HG03520 (cell line): ENCODE data around the gene CHRNA10.
"Not testable (repeated sequence)": the region's sequence is repeated elsewhere in the genome, so short reads cannot be mapped to it uniquely, and the experiment has no call there.

Experiments
- ATAC-seq: cut with Tn5 transposase; IDR thresholded peaks from one replicate; pipeline ENCODE4 v1.9.1; 2021; ENCODE audit warnings: mild to moderate bottlenecking, moderate library complexity; ENCODE audit not compliant: unreplicated experiment

Gene CHRNA10

GRCh38 chr11:3665336-3666022 is 5.7 kb downstream of the CHRNA10 start:
- ATAC-seq: no peak

- ATAC-seq: no peak
These were observed 7.1 kb downstream of the CHRNA10 start for GRCh38 chr11:3664032-3664630.

DNA sequence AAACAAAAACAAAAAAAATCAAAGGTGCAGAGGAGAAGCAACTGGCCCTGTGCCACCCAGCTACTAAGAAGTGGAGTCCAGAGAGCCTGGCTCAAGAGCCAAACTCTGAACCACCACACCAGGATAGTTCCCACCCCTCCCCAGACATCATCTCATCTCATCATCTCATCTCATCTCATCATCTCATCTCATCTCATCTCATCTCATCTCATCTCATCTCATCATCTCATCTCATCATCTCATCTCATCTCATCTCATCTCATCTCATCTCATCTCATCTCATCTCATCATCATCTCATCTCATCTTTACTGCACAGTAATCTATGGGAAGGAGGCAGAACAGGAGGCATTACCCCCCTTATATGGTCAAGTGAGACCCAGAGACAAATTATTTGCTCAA is 8.3 kb downstream of the CHRNA10 start:
- ATAC-seq: no peak

DNA sequence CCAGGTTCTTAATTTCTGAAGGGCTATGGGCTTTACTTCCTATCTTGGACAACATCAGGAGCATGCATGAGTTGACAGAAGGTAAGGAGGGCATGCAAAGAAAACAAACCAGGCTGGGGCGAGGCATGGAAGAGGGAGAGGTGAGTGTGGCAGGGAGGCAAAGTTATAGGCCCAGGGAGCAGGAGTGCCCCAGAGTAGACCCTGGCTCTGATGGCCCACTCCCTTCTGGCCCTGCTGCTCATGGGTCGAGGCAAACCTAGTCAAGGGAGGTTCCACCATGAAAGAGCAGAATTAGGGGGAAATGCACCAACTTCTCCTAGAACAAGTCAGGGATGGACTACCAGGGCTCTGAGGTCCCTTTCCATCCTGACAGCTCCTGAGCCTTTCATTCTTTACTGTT is 10.2 kb downstream of the CHRNA10 start:
- no peak for ATAC-seq

- ATAC-seq: no peak
These were observed 11.3 kb downstream of the CHRNA10 start for GRCh38 chr11:3659595-3660515.

DNA sequence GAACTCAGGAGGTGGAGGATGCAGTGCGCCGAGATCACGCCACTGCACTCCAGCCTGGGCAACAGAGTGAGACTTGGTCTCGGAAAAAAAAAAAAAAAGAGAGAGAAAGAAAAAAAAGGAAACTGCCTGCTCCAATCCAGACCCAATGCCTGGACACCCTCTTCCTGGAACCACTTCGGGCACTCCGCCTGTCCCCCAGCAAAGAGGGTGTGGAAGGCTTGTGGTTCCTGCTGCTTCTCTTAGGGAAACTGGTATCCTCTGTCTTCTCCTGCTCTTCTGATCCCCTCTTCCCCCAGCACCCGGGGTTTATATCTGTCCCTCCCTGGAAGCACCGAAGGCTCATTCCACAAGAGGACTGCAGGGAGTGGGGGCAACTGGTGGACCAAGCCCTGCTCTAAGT is 12.9 kb downstream of the CHRNA10 start:
- ATAC-seq: no peak

GRCh38 chr11:3657331-3657730 is 13.9 kb downstream of the CHRNA10 start:
- not testable (repeated sequence) for ATAC-seq

DNA sequence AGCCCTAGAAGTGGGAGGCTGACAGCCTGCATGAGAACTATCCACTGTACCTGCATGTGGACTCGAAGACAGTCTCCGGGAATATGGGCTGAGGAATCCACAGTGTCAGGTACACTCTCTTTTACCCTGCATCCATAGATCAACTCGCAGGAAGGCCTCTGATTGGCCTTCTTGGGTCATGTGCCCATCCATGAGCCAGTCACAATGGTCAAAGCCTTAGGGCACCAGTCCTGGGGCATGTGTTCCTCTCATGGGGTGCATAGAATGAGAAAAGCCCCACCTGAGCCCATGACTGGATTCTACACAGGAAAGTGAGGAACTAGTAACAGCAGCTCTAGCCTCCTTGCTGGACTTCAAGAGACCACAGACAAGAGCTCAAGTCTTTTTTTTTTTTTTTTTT is 15.6 kb downstream of the CHRNA10 start:
- no peak for ATAC-seq

DNA sequence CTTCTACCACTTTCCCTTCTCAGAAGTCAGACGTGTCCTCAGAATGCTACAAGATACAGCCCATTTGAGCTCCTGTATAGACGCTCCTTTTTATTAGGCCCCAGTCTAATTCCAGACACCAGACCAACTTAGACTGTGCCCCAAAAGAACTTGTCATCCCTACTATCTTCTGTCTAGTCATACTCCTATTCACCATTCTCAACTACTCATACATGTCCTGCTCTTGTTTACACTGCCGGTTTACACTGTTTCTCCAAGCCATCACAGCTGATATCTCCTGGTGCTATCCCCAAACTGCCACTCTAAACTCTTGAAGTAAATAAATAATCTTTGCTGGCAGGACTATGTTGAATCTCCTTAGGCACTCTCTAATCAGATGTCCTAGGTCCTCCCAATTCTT is 18.7 kb downstream of the CHRNA10 start:
- ATAC-seq: not testable (repeated sequence)

DNA sequence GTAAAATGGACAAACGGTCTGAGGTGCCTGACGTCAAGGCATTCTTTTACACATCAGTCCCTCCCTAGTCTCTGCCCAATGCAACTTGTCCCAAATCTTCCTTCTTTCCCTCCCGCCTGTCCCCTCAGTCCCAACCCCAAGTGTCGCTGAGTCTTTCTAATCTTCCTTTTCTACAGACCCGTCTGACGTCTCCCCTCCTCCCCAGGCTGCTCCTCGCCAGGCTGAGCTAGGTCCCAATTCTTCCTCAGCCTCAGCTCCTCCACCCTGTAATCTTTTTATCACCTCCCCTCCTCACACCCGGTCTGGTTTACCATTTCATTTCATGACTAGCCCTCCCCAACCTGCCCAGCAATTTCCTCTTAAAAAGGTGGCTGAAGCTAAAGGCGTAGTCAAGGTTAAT is 21.8 kb downstream of the CHRNA10 start:
- ATAC-seq: not testable (repeated sequence)

DNA sequence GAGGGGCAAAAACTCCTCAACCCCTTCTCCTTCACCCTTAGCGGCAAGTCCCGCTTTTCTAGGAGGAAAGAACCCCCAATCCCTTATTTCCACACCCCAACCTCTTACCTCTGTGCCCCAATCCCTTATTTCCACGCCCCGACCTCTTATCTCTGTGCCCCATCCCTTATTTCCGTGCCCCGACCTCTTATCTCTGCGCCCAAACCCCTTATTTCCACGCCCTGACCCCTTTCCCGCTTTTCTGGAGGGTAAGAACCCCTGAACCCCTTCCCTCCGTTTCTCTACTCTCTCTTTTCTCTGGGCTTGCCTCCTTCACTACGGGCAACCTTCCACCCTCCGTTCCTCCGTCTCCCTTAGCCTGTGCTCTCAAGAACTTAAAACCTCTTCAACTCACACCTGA is 22.3 kb downstream of the CHRNA10 start:
- ATAC-seq: not testable (repeated sequence)

- ATAC-seq: no peak
These were observed 25.6 kb downstream of the CHRNA10 start for GRCh38 chr11:3645552-3645951.

- ATAC-seq: no peak
These were observed 26.4 kb downstream of the CHRNA10 start, which contains the start of gene ART1 for GRCh38 chr11:3644817-3645235. TSS of gene ART1 (plus strand) at chr11:3645128. CDS start at chr11:3659214, 14,086 bp downstream.

DNA sequence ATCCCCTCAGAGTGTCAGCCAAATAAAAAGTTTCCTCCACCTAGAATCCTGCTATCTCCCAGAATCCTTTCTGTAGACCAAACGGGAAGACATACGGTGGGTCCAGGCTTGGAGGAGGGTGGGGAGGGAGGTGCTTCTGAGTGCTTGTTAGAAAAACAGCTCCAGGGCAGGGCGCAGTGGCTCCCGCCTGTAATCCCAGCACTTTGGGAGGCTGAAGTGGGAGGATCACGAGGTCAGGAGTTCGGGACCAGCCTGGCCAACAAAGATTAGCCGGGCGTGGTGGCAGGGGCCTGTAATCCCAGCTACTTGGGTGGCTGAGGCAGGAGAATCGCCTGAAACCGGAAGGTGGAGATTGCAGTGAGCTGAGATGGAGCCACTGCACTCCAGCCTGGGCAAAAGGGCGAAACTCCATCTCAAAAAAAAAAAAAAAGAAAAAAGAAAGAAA is 28.1 kb downstream of the CHRNA10 start:
- ATAC-seq: not testable (repeated sequence)

DNA sequence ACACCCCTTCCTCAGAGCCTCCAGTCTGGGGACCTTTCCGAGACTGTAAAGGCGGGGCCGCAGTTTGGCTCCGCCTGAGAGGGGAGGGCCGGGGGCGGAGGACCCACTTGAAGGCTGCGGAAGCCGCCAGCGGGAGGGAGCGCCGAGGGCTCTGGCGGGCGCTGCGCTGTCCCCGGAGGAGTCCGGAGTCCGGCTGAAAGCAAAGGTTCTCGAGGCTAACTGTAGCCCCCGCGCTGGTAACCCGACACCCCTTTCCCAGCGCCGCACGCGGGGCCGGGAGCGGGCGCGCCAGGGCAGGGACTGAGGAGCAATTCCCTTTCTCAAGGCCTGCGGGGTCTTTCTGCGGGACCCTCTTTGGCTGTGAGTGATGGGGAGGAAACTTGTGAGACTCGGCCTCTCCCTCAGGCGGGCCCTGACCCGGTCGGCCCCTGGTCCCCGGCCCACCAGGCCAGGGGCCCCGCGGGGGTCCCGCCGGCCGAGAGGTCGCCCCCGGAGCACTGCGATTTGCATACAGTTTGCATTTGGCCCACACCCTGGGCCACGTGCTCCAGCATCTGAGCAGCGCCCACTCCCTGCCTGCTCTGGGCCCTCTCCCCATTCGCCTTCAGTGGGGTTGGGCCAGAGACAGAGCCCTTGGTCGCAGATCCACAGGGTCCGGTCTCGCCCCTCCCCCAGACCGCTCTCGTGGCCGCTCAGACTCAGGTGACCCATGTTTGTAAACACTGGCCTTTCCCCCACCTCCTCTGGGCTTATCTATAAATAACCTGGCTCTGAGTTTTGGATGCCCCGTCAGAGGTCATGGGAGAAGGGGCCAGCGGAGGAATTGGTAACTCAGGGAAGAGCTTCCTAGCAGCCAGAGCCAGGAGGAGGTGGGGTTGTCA is 28.9 kb downstream of the CHRNA10 start:
- no peak for ATAC-seq

DNA sequence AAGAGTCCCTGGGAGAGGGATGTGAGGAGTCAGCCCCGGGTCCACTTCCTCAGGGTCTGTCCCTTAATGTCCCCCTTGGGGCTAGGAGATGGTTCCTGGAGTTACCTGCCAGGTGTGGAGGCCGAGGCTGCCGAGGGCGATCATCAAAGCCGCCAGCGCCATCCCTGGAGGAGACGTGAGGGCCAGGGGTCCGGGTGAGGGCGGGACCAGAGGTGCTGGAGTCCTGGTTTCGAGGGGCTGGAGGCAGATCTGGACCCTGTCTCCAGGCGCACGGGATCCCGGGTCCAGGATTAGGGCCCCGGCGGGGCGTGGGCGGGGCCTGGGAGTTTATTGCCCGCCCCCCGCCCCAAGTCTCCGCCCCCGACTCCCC is 29.5 kb downstream of the CHRNA10 start, which contains the start of gene ART5:
Gene ART5, minus strand, starts transcription at position 292 of the 370 bp plus-strand sequence. Its CDS starts 130 bp downstream, at position 162.
- ATAC-seq: no peak

DNA sequence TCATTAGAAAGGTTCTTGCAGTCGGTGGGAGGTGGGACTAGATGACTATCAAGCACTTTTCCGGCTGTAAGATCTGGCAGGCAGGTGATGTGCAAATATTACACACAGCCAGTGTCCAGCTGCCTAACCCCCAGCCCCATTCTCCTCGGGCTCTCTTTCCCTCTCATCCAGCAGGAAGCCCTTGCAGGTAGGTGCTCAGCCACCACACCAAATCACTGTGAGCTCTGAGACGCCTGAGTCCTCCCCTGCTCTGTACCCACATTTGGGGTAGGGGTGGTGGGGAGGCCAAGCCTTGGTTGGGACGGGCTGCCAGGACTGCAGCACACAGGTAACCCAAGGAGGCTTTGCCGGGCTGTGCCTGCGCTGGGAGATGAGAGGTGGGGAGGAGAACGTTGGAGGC is 30.0 kb downstream of the CHRNA10 start:
- ATAC-seq: no peak

- no peak for ATAC-seq
These were observed 31.3 kb downstream of the CHRNA10 start for GRCh38 chr11:3639841-3640240.

DNA sequence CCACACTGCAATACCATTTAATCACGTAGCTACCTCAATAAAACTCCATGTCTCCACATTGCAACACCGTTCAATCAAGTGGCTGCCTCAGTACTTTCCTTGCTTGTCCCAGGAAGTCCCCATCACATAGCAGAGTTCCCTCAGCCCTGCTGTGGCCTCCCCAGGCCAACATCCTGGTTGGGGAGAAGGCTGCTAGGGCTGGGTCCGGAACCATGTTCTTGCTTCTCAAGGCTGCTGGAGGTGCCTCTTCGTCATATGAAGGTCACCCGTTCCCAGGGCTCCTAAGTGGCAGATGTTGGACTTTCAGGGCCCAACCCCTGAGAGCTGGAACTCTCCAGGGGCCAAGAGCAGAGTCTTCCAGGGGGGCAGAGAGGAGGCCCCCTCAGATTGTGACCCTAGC is 32.7 kb downstream of the CHRNA10 start:
- no peak for ATAC-seq

- ATAC-seq: no peak
These were observed 34.0 kb downstream of the CHRNA10 start for GRCh38 chr11:3637201-3637600.
